Trophoblast cell (in vitro differentiated cells and primary cell): ENCODE measurements around the gene CAPN10.
A peak's percentile ranks its signal among the peaks of the same experiment; 100 is the strongest.

Source experiments
- DNase-seq, 2 donors: peaks; one replicate each; pipeline ENCODE4 v3.0.0-alpha.2; 2016
- H2AFZ ChIP-seq: 2 replicates; pipeline ENCODE4 v1.6.1; 2013; ENCODE audit warnings: low read length, moderate library complexity, mild to moderate bottlenecking; ENCODE audit not compliant: insufficient read depth, poor library complexity
- H2AK5ac ChIP-seq: 2 replicates; pipeline ENCODE4 v1.6.1; 2013; ENCODE audit warnings: mild to moderate bottlenecking, low read length
- H2BK120ac ChIP-seq: 2 replicates; pipeline ENCODE4 v1.6.1; 2013; ENCODE audit warnings: low read length, mild to moderate bottlenecking, moderate library complexity; ENCODE audit not compliant: insufficient read depth, poor library complexity
- H2BK12ac ChIP-seq: 2 replicates; pipeline ENCODE4 v1.6.1; 2013; ENCODE audit warnings: mild to moderate bottlenecking, low read length, moderate library complexity
- H2BK5ac ChIP-seq: 2 replicates; pipeline ENCODE4 v1.6.1; 2013; ENCODE audit warnings: low read length, low read depth, moderate library complexity, mild to moderate bottlenecking; ENCODE audit not compliant: poor library complexity
- H3K14ac ChIP-seq: 2 replicates; pipeline ENCODE4 v1.6.1; 2013; ENCODE audit warnings: mild to moderate bottlenecking, low read length
- H3K18ac ChIP-seq: 2 replicates; pipeline ENCODE4 v1.6.1; 2013; ENCODE audit warnings: mild to moderate bottlenecking, low read length
- H3K23ac ChIP-seq: 2 replicates; pipeline ENCODE4 v1.6.1; 2013; ENCODE audit warnings: low read length
- H3K27ac ChIP-seq: 2 replicates; pipeline ENCODE4 v1.5.1; 2013; ENCODE audit warnings: low read depth, mild to moderate bottlenecking, inconsistent platforms, low read length, moderate library complexity
- H3K27me3 ChIP-seq: 2 replicates; pipeline ENCODE4 v1.6.1; 2013; ENCODE audit warnings: inconsistent platforms, mild to moderate bottlenecking, low read length, moderate library complexity; ENCODE audit not compliant: insufficient read depth
- H3K36me3 ChIP-seq, 2 experiments: 1 replicate in 1 of 2; 2 replicates in 1 of 2; pipeline ENCODE4 v1.6.1; 2013; ENCODE audit warnings: low read length in 2 of 2, mild to moderate bottlenecking in 2 of 2, moderate library complexity in 1 of 2; ENCODE audit not compliant: insufficient read depth in 2 of 2, control insufficient read depth in 1 of 2
- H3K4ac ChIP-seq: 2 replicates; pipeline ENCODE4 v1.6.1; 2013; ENCODE audit warnings: low read depth, mild to moderate bottlenecking, low read length, moderate library complexity
- H3K4me1 ChIP-seq, 2 experiments: 1 replicate in 1 of 2; 2 replicates in 1 of 2; pipeline ENCODE4 v1.6.1; 2013; ENCODE audit warnings: low read length in 2 of 2, mild to moderate bottlenecking in 2 of 2, moderate library complexity in 1 of 2; ENCODE audit not compliant: insufficient read depth in 2 of 2, control insufficient read depth in 1 of 2
- H3K4me2 ChIP-seq: 2 replicates; pipeline ENCODE4 v1.6.1; 2013; ENCODE audit warnings: inconsistent platforms, mild to moderate bottlenecking, low read length, moderate library complexity
- H3K4me3 ChIP-seq: 2 replicates; pipeline ENCODE4 v1.5.1; 2013; ENCODE audit warnings: mild to moderate bottlenecking, low read depth, low read length, inconsistent platforms
- H3K79me1 ChIP-seq: one replicate; pipeline ENCODE4 v1.6.1; 2013; ENCODE audit warnings: low read length
- H3K79me2 ChIP-seq: 2 replicates; pipeline ENCODE4 v1.6.1; 2013; ENCODE audit warnings: low read length, mild to moderate bottlenecking; ENCODE audit not compliant: control insufficient read depth, insufficient read depth, poor library complexity
- H3K9ac ChIP-seq: 2 replicates; pipeline ENCODE4 v1.6.1; 2013; ENCODE audit warnings: mild to moderate bottlenecking, low read length
- H3K9me3 ChIP-seq: 2 replicates; pipeline ENCODE4 v1.6.1; 2013; ENCODE audit warnings: low read depth, mild to moderate bottlenecking, control low read depth, inconsistent platforms, low read length; ENCODE audit not compliant: insufficient read depth
- H4K12ac ChIP-seq: 2 replicates; pipeline ENCODE4 v1.6.1; 2013; ENCODE audit warnings: low read depth, mild to moderate bottlenecking, low read length, moderate library complexity
- H4K8ac ChIP-seq: 2 replicates; pipeline ENCODE4 v1.6.1; 2013; ENCODE audit warnings: low read depth, mild to moderate bottlenecking, low read length, moderate library complexity
- H4K91ac ChIP-seq: one replicate; pipeline ENCODE4 v1.6.1; 2013; ENCODE audit warnings: low read depth, mild to moderate bottlenecking, low read length, moderate library complexity
- WGBS: extraction: QIAGEN DNeasy Blood & Tissue Kit; methylation state at CpG from one replicate; pipeline ENCODE4 v1.1.7; 2013; ENCODE audit warnings: missing lambda C conversion rate; ENCODE audit not compliant: insufficient read length, insufficient coverage; ENCODE audit errors: extremely low coverage; 5-methylcytosine and 5-hydroxymethylcytosine counted together

CAPN10 gene

DNA sequence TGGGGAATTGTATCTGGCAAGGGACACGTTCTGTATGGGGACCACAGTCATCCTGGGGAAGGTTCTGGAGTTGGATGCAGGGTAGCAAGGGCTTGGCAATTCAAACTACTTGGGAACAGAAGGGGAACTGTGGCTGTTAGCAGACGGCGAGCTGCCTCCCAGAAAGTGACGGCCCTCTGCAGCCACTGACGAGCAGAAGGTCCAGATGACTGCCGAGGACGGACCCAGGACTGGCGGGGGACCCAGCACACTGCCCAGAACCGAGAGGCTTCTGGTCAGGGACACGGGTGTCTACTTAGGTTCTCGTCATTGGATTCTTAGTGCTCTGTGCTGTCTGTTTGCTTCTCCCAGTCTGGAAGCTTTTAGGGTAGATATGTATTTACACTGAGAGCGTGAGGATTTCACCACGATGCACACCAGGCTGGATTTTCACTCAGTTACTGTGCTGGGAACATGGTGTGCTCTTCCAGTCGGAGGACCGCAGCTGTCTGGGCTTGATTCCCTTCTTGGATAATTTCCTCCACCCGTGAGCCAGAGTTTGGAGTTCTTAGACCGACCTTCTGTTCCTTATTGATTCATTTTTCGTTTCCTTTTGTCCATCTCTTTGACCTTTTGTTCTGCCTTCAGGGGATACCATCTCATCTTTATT lies 52.1 kb downstream of the CAPN10 start:
- Histone ChIP-seq H4K91ac (no peak overlapping the region), H2BK120ac (no peak overlapping the region), H2BK12ac (no peak overlapping the region), H3K4me2 (no peak overlapping the region), H3K79me1 (no peaks in the 10 kb centered on the region), H3K18ac (no peak overlapping the region), H3K14ac (no peak overlapping the region), H3K27me3 (no peaks in the 10 kb centered on the region), H3K4me1 (no peaks in the 10 kb centered on the region), H3K4ac (no peak overlapping the region), H3K79me2 (no peaks in the 10 kb centered on the region), H2AK5ac (no peak overlapping the region), H2AFZ (no peak overlapping the region), H4K12ac (no peak overlapping the region), H3K27ac (no peak overlapping the region), H3K9me3 (peaks cover 22% of the 10 kb centered on the region), H3K9ac (no peak overlapping the region), H3K23ac (no peak overlapping the region), H4K8ac (no peak overlapping the region), H3K4me3 (no peak overlapping the region), H3K36me3 (no peaks in the 10 kb centered on the region), H2BK5ac (no peak overlapping the region)
- DNase-seq = no peak
- no CpG with 5 or more reads among the region's 18 CpGs for WGBS

DNA sequence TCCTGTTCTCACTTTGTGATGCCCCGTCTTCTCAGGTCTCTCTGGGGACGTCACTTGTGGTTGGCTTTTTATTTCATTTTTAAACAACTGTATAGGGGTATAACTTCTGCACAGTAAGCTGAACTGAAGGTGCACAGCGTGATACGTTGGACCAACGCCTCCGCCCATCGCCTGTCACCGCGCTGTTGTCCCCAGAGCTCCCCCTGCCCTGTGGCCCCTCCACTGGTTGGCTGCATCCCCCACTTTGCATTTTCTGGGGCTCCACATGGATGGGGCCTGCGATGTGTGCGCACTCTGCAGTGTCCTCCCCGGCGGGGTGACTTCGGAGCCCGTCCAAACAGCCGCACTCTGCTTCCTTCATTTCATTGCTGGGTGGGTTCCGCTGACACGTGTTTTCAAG lies 53.0 kb downstream of the CAPN10 start:
- no peak overlapping the region for H2AFZ ChIP-seq
- no peak overlapping the region for H2BK120ac ChIP-seq
- no peak overlapping the region for H4K8ac ChIP-seq
- no peaks in the 10 kb centered on the region for H3K36me3 ChIP-seq
- no peak overlapping the region for H3K27ac ChIP-seq
- H2AK5ac ChIP-seq = no peak overlapping the region
- H3K14ac ChIP-seq = no peak overlapping the region
- H4K91ac ChIP-seq = no peak overlapping the region
- no peak overlapping the region for H4K12ac ChIP-seq
- no peaks in the 10 kb centered on the region for H3K4me1 ChIP-seq
- H3K27me3 ChIP-seq = no peaks in the 10 kb centered on the region
- H3K9ac ChIP-seq = no peak overlapping the region
- H3K9me3 ChIP-seq = peaks cover 16% of the 10 kb centered on the region
- H2BK12ac ChIP-seq = no peak overlapping the region
- H3K18ac ChIP-seq = no peak overlapping the region
- no peak overlapping the region for H2BK5ac ChIP-seq
- no CpG with 5 or more reads among the region's 18 CpGs for WGBS
- no peak overlapping the region for H3K4me2 ChIP-seq
- H3K4ac ChIP-seq = no peak overlapping the region
- H3K4me3 ChIP-seq = no peak overlapping the region
- no peaks in the 10 kb centered on the region for H3K79me1 ChIP-seq
- no peaks in the 10 kb centered on the region for H3K79me2 ChIP-seq
- DNase-seq = no peak
- no peak overlapping the region for H3K23ac ChIP-seq

DNA sequence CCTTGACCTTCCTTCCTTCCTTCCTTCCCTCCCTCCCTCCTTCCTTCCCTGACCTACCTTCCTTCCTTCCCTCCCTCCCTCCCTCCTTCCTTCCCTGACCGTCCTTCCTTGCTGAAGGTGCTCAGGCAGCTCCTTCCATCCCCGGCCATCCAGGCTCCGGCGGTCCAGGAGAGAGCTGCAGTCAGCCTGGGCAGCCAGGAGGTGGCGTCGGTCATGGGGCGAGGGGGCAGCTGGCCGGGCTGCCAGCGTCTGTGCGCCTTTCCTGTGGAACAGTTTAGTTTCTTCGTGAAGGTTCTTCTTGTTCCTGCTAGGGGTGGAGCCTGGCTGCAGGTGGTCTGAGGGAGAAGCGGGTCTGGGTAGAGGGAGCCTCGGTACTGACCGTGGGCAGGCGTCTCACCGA lies 54.4 kb downstream of the CAPN10 start:
- Histone ChIP-seq H3K4ac (no peak overlapping the region), H3K18ac (no peak overlapping the region), H4K8ac (no peak overlapping the region), H4K91ac (no peak overlapping the region), H3K4me3 (no peak overlapping the region), H4K12ac (no peak overlapping the region), H3K14ac (no peak overlapping the region), H3K4me2 (no peak overlapping the region), H3K79me2 (no peaks in the 10 kb centered on the region), H2AFZ (no peak overlapping the region), H2BK12ac (no peak overlapping the region), H2BK120ac (no peak overlapping the region), H3K36me3 (no peaks in the 10 kb centered on the region), H2AK5ac (no peak overlapping the region), H3K9ac (no peak overlapping the region), H3K27me3 (no peaks in the 10 kb centered on the region), H3K23ac (no peak overlapping the region), H2BK5ac (no peak overlapping the region), H3K4me1 (no peaks in the 10 kb centered on the region), H3K27ac (no peak overlapping the region), H3K79me1 (no peaks in the 10 kb centered on the region), H3K9me3 (peaks cover 6% of the 10 kb centered on the region)
- DNase-seq = peak in 1 of 2 donors; percentile 15
- WGBS = no CpG with 5 or more reads among the region's 16 CpGs

DNA sequence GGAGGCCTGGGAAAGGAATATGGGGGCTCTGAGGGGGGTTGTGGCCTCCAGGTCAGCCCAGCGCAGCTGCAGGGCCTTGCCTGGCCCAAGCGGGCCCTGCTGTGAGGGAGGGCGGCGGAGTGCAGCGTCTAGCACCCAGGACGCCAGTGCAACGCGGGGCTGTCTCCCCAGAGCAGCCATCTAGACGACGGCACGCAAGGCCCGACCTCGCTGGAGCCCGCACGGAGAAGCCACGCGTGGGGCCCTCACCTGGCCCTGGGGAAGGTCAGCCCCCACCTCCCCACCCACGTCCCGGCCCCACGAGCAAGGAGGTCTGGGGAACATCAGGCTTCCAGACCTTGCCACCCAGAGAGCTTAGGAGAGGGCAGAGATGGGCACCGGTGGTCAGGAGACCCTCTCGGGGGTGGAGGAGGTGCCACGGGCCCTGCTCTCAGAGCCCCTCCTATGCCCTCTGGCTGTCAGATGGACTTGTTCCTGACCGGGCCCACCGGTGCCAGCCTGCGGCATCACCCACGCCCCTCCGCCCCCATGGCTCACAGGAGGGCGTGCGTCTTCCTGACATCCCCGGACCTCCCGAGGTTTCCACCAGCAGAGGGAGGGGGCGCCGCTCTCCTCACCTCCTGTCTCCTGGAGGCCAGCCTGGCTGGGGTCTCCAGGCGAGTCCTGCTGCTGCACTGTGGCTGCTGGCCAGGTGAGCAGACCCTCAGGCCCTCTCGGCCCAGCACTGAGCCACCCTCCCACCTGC lies 55.7 kb downstream of the CAPN10 start:
- Histone ChIP-seq H4K8ac (no peak overlapping the region), H3K9ac (no peak overlapping the region), H3K79me1 (no peaks in the 10 kb centered on the region), H3K27ac (no peak overlapping the region), H2AFZ (no peak overlapping the region), H3K27me3 (no peaks in the 10 kb centered on the region), H4K91ac (no peak overlapping the region), H3K4me1 (no peaks in the 10 kb centered on the region), H3K79me2 (no peaks in the 10 kb centered on the region), H2AK5ac (no peak overlapping the region), H3K18ac (no peak overlapping the region), H3K4ac (no peak overlapping the region), H3K4me3 (no peak overlapping the region), H2BK5ac (no peak overlapping the region), H3K36me3 (no peaks in the 10 kb centered on the region), H3K14ac (no peak overlapping the region), H3K23ac (no peak overlapping the region), H2BK120ac (no peak overlapping the region), H3K4me2 (no peak overlapping the region), H3K9me3 (no peaks in the 10 kb centered on the region), H4K12ac (no peak overlapping the region), H2BK12ac (no peak overlapping the region)
- no CpG with 5 or more reads among the region's 36 CpGs for WGBS
- DNase-seq = no peak
